ENCODE measurements around the gene DACT3.

DACT3 gene

DNA sequence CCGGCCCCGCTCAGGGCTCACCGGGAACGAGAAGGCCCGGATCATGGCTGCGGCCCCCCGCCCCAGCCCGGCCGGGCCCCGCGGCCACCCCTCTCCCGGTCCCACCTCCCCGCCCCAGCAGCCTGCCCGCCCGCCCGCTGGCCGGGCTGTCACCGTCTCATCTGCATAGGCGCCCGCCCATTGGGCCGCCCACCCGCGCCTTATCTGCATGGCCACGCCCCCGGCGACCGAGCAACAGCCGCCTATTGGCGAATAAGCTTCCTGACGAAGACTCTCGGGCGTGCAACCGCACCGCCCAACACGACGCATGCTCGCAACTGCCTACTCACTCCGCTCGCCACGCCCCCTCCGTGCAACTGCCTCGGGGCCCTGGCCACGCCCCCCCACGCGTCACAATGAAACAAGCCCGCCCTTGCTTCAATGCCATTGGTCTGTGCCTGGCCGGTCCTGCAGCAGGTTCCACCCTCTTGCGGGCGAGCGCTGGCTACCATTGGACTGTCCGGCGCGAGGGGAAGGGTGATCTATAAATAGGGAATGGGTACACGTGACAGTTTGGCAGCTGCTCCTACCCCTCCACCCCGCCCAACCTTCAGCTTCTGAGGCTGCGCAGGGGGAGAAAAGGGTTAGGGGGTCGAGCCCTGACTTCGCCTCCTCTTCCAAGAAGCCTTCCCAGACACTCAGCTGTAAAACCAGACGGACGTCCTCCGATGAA lies at the start of gene DACT3:
Gene DACT3, minus strand, starts transcription at position 163 of the 712 bp plus-strand sequence. Its CDS starts 118 bp downstream, at position 45.
- peak; percentile 100 for DNase-seq

- DNase-seq, result no peak
Measured at GRCh38 chr19:46710687-46711086, 49.7 kb upstream of the DACT3 start.

- peak; percentile 81 for DNase-seq
Measured at GRCh38 chr19:46704379-46705076, 43.5 kb upstream of the DACT3 start.

GRCh38 chr19:46700704-46701103 lies 39.7 kb upstream of the DACT3 start:
- DNase-seq, result no peak

GRCh38 chr19:46698395-46699321 lies 37.7 kb upstream of the DACT3 start:
- DNase-seq, result no peak

DNA sequence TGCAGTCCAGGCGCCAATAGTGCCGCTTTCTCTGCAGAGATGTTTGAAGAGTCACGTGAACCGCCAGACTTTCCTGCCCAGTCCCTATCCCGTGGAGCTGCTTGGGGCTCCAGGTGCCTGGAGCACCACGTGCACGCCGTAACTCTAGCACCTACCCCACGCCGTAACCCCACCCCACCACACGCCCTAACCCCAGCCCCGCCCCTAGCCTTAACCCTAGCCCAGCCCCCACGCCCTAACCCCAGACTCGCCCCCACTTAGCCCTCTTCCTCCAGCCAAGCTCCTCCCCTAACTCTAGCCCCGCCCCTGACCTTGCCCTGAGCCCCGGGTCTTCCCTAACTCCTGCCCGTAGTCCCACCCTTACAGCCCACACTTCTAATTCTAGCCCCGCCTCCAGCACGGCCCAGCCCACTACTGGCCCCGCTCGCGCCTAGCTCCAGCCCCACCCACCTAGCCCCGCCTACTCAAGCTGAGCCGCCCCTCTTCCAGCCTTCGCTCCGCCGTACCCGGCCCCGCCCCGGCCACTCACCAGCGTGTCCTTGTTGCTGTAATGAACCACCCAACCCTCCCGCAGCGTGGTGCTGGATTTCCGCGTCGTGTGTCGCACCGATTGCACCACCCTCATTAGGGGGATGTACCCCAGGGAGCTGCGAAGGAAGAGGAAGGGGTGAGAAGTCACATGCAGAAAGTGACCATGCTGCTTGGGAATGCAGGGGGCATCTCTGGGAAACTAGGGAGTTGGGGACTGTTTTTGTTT lies 36.4 kb upstream of the DACT3 start:
- peak; percentile 88 for DNase-seq

GRCh38 chr19:46696866-46697203 lies 35.9 kb upstream of the DACT3 start:
- DNase-seq, result no peak

DNA sequence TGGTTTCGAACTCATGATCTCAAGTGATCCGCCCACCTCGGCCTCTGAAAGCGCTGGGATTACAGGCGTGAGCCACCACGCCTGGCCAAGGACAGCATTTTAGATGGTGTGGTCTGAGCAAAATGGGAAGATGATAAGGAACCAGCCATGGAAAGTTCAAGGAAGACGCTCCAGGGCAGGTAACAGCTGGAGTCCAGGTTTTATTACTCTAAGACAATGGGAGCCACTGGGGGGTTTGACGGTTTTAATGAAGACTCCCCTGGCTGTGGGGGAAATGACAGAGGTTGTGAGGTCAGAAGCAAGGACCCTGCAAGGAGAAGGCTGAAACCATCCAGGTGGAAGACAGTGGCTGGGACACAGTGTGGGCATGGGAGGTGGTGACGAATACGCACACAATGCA lies 35.1 kb upstream of the DACT3 start:
- DNase-seq, result no peak

DNA sequence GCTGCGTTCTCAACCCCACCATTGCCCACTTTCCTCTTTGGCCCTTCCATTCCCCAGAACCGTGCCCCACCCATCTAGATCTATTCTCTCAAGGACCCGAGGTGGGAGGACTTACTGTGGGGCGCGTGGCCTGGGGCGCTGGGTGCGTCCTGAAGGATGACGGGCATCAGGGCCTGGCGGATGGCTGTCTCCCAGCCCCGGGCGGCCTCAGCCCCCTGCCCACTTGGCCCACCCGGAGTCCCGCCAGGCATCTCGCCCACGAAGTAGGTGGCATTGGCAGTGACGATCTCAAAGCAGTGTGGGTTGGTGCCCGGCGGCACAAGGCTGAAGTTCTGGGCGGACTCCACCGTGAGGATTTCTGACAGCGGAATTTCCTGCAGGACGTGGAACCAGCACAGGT lies 32.8 kb upstream of the DACT3 start:
- no peak for DNase-seq

- no peak for DNase-seq
Measured at GRCh38 chr19:46692918-46693722, 32.1 kb upstream of the DACT3 start.

- no peak for DNase-seq
Measured at GRCh38 chr19:46691948-46692347, 31.0 kb upstream of the DACT3 start.

- no peak for DNase-seq
Measured at GRCh38 chr19:46691104-46691503, 30.1 kb upstream of the DACT3 start.

- DNase-seq, result no peak
Measured at GRCh38 chr19:46689358-46689757, 28.4 kb upstream of the DACT3 start.

GRCh38 chr19:46687438-46688145 lies 26.6 kb upstream of the DACT3 start:
- no peak for DNase-seq

DNA sequence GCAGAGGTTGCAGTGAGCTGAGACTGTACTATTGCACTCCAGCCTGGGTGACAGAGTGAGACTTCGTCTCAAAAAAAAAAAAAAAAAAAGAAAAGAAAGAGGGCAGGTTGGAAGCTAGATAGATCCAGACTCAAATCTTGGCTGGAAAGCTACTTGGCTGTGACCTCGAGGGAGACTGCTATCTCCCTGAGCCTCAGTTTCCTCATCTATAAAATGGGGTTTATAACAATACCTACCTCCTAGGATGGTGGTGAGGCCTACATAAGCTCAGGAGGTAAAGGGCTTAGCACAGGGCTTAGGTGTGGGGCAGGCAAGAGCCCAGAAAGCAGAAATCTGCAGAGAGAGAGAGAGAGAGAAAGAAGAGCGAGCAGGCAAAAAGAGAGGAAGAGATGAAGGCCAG lies 24.2 kb upstream of the DACT3 start:
- no peak for DNase-seq

DNA sequence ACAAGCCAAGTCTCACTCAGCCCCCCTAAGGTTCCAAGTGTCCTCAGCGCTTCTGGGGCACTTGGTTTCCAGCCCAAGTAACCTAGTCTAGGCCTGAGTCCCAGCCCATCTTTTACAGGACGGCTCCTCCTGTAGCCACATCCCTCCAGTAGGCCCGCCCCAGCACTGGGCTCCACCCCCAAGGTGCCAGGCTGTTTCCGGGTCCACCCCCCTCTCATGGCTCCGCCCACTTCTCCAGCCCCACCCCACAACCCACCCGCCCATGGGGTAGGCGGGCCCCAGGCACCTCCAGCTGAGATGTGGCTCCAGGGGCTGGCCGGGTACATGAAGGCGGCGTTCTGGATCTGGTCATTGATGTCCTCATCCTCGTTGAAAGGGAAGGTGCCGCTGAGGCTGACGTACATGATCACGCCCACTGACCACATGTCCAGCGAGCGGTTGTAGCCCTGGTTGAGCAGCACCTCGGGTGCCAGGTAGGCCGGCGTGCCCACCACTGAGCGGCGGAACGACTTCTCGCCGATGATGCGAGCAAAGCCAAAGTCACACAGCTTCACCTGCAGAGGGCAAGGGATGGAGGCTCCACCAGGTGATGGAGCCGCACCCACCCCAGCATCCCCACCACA lies 17.2 kb upstream of the DACT3 start:
- no peak for DNase-seq

DNA sequence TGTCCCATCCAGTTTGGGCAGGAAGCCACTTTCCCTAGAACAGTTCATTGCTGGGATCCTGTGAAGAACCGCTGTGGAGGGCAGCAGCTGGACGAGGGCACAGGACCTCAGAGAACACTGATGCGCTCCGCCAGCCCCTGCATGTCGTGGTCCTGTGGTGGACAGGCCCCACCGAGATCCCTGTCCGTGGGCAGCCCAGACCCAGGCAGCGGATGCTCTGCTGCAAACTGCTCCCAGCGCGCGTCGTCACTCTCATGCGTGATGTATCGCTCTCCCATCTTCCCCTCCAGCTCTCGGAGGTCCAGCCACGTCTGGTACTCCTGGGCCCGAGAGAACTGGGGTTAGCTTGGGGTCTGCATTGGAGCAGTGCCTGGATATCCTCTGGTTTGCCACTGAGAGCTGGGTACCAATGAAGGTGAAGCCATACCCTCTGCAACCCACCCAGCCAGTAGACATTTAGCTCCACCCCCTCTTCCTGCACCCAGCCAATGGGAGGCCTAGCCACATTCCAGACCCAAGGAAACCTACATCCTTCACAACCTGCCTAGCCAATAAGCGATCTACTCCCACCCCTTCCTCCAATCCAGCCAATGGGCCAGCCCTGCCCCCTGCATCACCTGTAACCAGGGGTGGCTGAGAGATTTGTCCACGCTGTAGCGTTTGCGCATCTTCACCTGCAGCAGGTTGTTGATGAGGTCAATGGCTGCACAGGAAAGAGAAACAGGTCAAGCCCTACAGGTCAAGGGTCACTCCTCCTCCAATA lies 13.6 kb upstream of the DACT3 start:
- DNase-seq, result no peak

DNA sequence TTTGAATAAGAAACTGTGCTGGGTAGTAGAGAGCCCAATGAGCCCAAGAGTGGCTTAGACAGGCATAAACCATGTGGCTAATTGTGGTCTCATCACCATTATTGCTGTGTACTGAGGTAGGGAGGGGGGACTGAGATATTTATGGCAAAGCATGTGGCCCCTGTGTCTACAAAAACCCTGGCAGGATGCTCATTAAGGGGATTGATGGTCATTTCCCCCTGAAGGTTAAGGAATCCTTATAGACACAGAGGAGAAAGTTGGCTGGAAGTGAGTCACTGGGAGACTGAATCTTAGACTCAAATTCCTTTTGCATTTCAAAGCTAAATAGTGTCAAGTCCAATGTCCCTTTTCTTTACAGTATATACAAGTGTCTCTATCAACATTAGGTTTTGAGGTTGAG lies 9.8 kb upstream of the DACT3 start:
- no peak for DNase-seq

DNA sequence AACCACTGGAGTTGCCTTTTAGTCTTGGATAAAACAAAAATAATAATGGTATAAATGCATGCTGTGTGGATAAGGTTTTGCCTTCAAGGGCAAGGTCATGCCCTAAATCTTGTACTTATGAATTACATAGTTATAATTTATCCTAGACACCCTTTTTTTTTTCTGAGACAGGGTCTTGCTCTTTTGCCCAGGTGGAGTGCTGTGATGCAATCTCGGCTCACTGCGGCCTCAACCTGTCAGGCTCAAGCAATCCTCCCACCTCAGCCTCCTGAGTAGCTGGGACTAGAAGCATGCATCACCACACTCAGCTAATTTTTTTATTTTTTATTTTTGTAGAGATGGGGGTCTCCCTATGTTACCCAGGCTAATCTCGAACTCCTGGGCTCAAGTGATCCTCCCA lies 7.7 kb upstream of the DACT3 start:
- no peak for DNase-seq

- no peak for DNase-seq
Measured at GRCh38 chr19:46665072-46665471, 4.1 kb upstream of the DACT3 start.

Measured in right forelimb (tissue), 1 donor.